ENCODE measurements around the gene MARCHF4. TPM values are rescaled to one million over a fixed set of nuclear protein-coding genes. Genes with fewer than 3 reads are reported as not detected.
"Not testable (repeated sequence)": the region's sequence is repeated elsewhere in the genome, so short reads cannot be mapped to it uniquely, and the experiment has no call there.

Gene MARCHF4
- total RNA-seq, 4 donors from 2014 or later = not detected

DNA sequence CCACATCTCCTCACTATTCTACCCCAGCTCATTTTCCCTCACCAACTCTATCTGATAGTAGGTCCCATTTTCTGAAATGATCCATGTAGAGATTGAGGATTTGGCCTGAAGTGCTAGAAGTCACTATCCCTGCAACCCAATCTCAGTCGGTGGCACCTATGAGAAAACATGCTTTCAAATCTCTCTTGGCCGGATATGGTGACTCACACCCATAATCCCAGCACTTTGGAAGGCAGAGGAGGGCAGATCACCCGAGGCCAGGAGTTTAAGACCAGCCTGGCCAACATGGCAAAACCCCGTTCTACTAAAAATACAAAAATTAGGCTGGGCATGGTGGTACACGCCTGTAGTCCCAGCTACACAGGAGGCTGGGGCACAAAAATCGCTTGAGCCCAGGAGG is 19.1 kb upstream of the MARCHF4 start:
- no peak for DNase-seq (ENCODE audit: low spot score)
- TF ChIP-seq, protein P1, sequence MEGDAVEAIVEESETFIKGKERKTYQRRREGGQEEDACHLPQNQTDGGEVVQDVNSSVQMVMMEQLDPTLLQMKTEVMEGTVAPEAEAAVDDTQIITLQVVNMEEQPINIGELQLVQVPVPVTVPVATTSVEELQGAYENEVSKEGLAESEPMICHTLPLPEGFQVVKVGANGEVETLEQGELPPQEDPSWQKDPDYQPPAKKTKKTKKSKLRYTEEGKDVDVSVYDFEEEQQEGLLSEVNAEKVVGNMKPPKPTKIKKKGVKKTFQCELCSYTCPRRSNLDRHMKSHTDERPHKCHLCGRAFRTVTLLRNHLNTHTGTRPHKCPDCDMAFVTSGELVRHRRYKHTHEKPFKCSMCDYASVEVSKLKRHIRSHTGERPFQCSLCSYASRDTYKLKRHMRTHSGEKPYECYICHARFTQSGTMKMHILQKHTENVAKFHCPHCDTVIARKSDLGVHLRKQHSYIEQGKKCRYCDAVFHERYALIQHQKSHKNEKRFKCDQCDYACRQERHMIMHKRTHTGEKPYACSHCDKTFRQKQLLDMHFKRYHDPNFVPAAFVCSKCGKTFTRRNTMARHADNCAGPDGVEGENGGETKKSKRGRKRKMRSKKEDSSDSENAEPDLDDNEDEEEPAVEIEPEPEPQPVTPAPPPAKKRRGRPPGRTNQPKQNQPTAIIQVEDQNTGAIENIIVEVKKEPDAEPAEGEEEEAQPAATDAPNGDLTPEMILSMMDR (IDR thresholded peaks at IDR 0.05) = no peak
- ATAC-seq (ENCODE audit: low FRiP score) = no peak

DNA sequence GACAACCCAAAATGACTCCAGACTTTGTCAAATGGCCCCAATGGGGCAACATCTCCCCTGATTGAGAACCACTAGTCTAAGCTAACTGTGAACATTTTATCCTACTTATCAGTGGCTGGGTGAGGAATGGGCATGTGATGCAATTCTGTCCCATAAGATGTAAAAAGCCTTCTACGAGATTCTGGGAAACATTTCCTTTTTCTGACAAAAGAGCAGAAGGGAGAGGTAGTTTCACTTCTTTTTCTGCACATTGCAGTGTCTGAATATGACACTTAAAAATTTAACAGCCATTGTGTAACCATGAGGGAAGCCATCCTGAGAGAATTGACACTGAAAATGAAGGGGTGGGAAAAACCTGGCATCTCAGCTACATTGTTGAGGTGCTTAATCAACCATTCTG is 17.3 kb upstream of the MARCHF4 start:
- TF ChIP-seq, protein P1 (IDR thresholded peaks at IDR 0.05) = no peak
- ATAC-seq (ENCODE audit: low FRiP score) = no peak

GRCh38 chr2:216388046-216388884 is 16.0 kb upstream of the MARCHF4 start:
- TF ChIP-seq, protein P1 (IDR thresholded peaks at IDR 0.05) = no peak
- no peak for DNase-seq (ENCODE audit: low spot score)

More for the DNA sequence above, 17.3 kb upstream of the MARCHF4 start:
- DNase-seq (ENCODE audit: low spot score) = no peak

GRCh38 chr2:216387262-216387661 is 15.0 kb upstream of the MARCHF4 start:
- no peak for ATAC-seq (ENCODE audit: low FRiP score)
- TF ChIP-seq, protein P1 (IDR thresholded peaks at IDR 0.05) = no peak
- no peak for DNase-seq (ENCODE audit: low spot score)

More at GRCh38 chr2:216388046-216388884, 16.0 kb upstream of the MARCHF4 start:
- ATAC-seq (ENCODE audit: low FRiP score) = no peak

DNA sequence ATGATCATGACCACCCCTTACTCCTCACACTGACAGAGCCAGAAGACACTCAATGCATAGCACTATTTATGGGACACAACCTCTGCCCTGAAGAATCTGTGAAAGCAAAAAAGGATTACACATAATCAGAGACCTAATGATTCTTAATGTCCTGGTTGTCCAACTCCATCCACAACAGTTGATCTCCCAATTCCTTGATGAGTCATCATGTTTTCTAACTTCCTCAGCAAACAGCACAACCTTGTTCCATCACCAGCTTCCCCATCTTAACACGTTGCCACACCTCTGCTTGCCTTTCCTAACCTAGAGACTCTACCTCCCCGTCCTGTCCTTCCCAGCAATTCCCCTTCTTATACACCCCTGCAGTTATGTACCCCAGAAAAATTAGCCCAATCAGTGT is 13.2 kb upstream of the MARCHF4 start:
- ATAC-seq (ENCODE audit: low FRiP score) = no peak
- no peak for DNase-seq (ENCODE audit: low spot score)
- TF ChIP-seq, protein P1 (IDR thresholded peaks at IDR 0.05) = no peak

DNA sequence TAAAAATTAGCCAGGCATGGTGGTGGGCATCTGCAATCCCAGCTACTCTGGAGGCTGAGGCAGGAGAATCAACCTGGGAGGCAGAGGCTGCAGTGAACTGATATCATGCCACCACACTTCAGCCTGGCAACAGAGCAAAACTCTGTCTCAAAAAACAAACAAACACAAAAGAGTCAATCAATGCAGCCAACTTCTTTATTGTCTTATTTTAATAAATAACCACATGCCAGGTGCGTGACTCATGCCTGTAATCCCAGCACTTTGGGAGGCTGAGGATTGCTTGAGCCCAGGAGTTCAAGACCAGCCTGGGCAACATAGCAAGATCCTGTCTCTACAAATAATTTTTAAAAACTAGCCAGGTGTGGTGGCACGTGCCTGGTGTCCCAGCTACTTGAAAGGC is 12.1 kb upstream of the MARCHF4 start:
- not testable (repeated sequence) for ATAC-seq (ENCODE audit: low FRiP score)

DNA sequence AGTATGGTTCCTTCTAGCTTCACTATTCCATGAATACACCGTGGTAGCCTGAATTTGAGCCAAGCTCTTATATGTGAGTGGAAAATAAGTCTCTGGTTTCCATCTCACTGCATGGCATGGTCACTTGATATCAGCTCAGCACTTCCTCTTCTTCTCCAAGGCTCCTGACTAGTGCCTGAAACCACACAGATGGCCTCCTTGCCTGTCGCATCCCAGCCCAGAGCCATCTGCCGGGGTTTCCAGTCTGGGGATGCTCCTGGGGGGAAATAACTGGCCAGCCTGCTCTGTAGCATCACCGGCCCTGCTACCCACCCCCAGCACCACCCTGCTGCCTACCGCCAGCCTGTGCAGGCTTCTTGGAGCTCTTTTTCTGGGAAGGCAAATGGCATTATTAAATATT is 7.7 kb upstream of the MARCHF4 start:
- TF ChIP-seq, protein P1 (IDR thresholded peaks at IDR 0.05) = no peak
- DNase-seq (ENCODE audit: low spot score) (no peak), ATAC-seq (ENCODE audit: low FRiP score) (no peak)

More for the DNA sequence above, 12.1 kb upstream of the MARCHF4 start:
- not testable (repeated sequence) for DNase-seq (ENCODE audit: low spot score)
